NCI-H510A treated with DMSO at 0.1 percent for 48 hours (cell line): ENCODE data around the gene TBX15.

Experiments used
- DNase-seq: peaks from one replicate; lab custom pipeline; 2025; lab: John Stamatoyannopoulos, UW

The TBX15 gene

GRCh38 chr1:118890851-118891384 is 97.2 kb downstream of the TBX15 start:
- DNase-seq = no peak

- DNase-seq = no peak
Observed at GRCh38 chr1:118884946-118885345, 103.2 kb downstream of the TBX15 start.

- DNase-seq = no peak
Observed at GRCh38 chr1:118881751-118882150, 106.4 kb downstream of the TBX15 start.

GRCh38 chr1:118878661-118879060 is 109.5 kb downstream of the TBX15 start:
- DNase-seq = no peak

GRCh38 chr1:118877668-118878396 is 110.3 kb downstream of the TBX15 start:
- DNase-seq = no peak

- no peak for DNase-seq
Observed at GRCh38 chr1:118871582-118872171, 116.5 kb downstream of the TBX15 start.

GRCh38 chr1:118868387-118868786 is 119.8 kb downstream of the TBX15 start:
- no peak for DNase-seq

- no peak for DNase-seq
Observed at GRCh38 chr1:118866330-118866729, 121.8 kb downstream of the TBX15 start.

- no peak for DNase-seq
Observed at GRCh38 chr1:118863688-118864087, 124.5 kb downstream of the TBX15 start.

GRCh38 chr1:118862755-118863154 is 125.4 kb downstream of the TBX15 start:
- no peak for DNase-seq

- DNase-seq = no peak
Observed at GRCh38 chr1:118861216-118861615, 126.9 kb downstream of the TBX15 start.

- DNase-seq = no peak
Observed at GRCh38 chr1:118859999-118860398, 128.1 kb downstream of the TBX15 start.

- no peak for DNase-seq
Observed at GRCh38 chr1:118846443-118846842, 141.7 kb downstream of the TBX15 start.

- peak; percentile 87 for DNase-seq
Observed at GRCh38 chr1:118842452-118843201, 145.5 kb downstream of the TBX15 start.

GRCh38 chr1:118841521-118841920 is 146.6 kb downstream of the TBX15 start:
- DNase-seq = no peak
